Activated B cell treated with CpG ODN at 0.5 μM for 24 hours (primary cell): ENCODE measurements around the gene CHAC1. TPM values are rescaled to one million over a fixed set of nuclear protein-coding genes. Genes with fewer than 3 reads are reported as not detected.

ENCODE experiments used
- ATAC-seq: fragments of 200-7000 bp; cut with Tn5 transposase; one replicate; pipeline ENCODE4 v1.10.0; 2021; ENCODE audit warnings: low read depth, mild to moderate bottlenecking, moderate library complexity
- CTCF ChIA-PET: fragments of 350-600 bp; sonication (Branson Sonifier 250); formaldehyde crosslinking; loops from one replicate; lab custom pipeline; 2021; ENCODE audit warnings: antibody characterized with exemption; lab: Charles Lee
- POLR2A ChIA-PET: fragments of 350-600 bp; sonication (Branson Sonifier 250); formaldehyde crosslinking; loops from one replicate; lab custom pipeline; 2021; ENCODE audit warnings: antibody characterized with exemption; lab: Charles Lee
- DNase-seq: peaks from one replicate; pipeline ENCODE4 v3.0.0; 2022
- H3K27ac Mint-ChIP-seq: one replicate; pipeline ENCODE4 v1.8.0; 2020; ENCODE audit warnings: mixed read lengths
- H3K27me3 Mint-ChIP-seq: one replicate; pipeline ENCODE4 v1.8.0; 2021; ENCODE audit warnings: mixed read lengths
- H3K36me3 Mint-ChIP-seq: one replicate; pipeline ENCODE4 v1.8.0; 2021; ENCODE audit warnings: low read depth, mixed read lengths
- H3K4me1 Mint-ChIP-seq: one replicate; pipeline ENCODE4 v1.8.0; 2021; ENCODE audit warnings: mixed read lengths
- H3K4me3 Mint-ChIP-seq: one replicate; pipeline ENCODE4 v1.8.0; 2020; ENCODE audit warnings: mild to moderate bottlenecking, mixed read lengths
- H3K9me3 Mint-ChIP-seq: one replicate; pipeline ENCODE4 v1.8.0; 2020; ENCODE audit warnings: mixed read lengths
- intact Hi-C: fragments of 100-400 bp; cut with micrococcal nuclease; formaldehyde crosslinking; loops from one replicate; pipeline ENCODE4 v1.15.1; 2024
- total RNA-seq: library from RNA; stranded (reverse); gene quantifications from 2 replicates; pipeline ENCODE4 v1.2.3, GENCODE V29; 2022
- TF ChIP-seq, protein P1 (sequence below): fragments of 200-600 bp; IDR thresholded peaks from one replicate; pipeline ENCODE4 v1.8.0; 2022; ENCODE audit warnings: antibody characterized with exemption, mild to moderate bottlenecking

The CHAC1 gene
- total RNA-seq, 1 donor from 2014 or later = 27.3 TPM

DNA sequence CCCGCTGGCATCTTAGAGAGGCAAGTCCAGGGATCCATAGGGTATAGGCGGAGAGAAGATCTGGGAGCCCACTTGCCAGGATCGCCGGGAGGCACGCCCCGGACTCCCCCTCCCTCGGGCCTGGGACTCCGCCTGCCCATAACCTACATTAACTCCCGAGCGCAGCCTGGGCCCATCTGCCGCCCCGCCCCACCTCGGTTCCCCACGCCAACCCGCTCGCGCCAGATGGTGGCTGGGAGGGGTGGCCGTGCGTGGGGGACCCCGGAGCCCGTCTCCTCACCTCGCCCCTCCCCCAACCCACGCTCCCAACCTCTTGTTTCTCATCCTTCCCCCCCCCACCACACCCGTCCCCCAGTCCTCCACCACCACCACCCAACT, 25.8 kb upstream of the CHAC1 start:
- intact Hi-C loops = no loop called here
- ChIA-PET CTCF (interaction anchor here (0.6 to 4.4 kb wide), 3 partner anchors 14 to 566 kb away, joined by 3 to 29 read pairs (median 3); no protein-coding TSS in a partner anchor), POLR2A (interaction anchor here (0.6 to 2.6 kb wide), 6 partner anchors 14 to 88 kb away, joined by 4 to 9 read pairs (median 6); partner anchors contain the start of gene CHAC1)
- H3K4me1 Mint-ChIP-seq = peaks cover 55% of the 10 kb centered on the region
- H3K36me3 Mint-ChIP-seq = no peaks in the 10 kb centered on the region
- H3K4me3 Mint-ChIP-seq = peak overlapping the region; percentile 64
- TF ChIP-seq, protein P1, sequence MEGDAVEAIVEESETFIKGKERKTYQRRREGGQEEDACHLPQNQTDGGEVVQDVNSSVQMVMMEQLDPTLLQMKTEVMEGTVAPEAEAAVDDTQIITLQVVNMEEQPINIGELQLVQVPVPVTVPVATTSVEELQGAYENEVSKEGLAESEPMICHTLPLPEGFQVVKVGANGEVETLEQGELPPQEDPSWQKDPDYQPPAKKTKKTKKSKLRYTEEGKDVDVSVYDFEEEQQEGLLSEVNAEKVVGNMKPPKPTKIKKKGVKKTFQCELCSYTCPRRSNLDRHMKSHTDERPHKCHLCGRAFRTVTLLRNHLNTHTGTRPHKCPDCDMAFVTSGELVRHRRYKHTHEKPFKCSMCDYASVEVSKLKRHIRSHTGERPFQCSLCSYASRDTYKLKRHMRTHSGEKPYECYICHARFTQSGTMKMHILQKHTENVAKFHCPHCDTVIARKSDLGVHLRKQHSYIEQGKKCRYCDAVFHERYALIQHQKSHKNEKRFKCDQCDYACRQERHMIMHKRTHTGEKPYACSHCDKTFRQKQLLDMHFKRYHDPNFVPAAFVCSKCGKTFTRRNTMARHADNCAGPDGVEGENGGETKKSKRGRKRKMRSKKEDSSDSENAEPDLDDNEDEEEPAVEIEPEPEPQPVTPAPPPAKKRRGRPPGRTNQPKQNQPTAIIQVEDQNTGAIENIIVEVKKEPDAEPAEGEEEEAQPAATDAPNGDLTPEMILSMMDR = no peak
- H3K27ac Mint-ChIP-seq = no peak overlapping the region
- no peak for DNase-seq
- no peaks in the 10 kb centered on the region for H3K9me3 Mint-ChIP-seq
- ATAC-seq = no peak
- peaks cover 51% of the 10 kb centered on the region for H3K27me3 Mint-ChIP-seq

DNA sequence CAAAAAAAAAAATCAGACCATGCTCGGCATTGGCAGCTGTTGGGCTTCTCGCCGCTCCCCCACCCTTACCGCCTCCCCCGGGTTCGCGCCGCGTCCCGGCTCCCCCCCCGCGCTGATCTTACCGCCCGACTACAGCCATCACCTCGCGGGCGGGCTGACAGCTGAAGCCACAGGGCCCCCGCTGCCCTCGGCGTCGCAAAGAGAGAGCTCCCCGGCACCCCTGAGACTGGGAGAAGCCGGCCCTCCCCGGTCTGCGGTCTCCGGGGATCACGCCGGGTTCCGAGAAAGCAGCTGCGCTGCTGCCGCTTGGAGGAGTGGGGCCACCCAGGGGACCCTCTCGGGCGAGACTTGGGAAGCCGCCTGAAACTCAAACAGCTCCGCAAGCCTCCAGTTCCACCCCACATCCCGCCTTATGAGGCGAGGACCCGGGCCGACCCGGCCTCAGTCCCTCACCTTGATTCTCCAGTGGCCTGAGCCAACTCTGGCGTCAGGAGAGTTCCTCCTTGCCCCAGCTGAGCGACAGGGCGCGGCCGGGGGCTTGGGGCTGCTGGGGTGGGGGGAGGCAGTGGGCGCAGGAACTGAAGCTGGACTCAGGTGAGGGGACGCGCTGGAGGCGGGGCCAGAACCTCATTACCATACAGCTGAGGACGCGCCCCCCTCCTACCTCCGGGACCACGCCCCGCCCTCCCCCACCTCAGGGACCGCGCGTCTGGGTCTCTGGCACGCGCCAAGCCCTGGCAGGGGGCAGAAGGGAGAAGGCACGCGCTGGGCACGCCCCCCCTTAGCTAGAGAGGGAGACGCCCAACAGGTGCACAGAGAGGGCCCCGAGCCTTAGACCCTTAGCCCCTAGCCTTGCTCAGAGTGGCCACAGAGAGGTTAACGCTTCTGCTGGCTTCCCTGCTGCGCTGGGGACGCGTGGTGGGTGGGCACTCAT, 25.1 kb upstream of the CHAC1 start:
- H3K27ac Mint-ChIP-seq = no peak overlapping the region
- no peaks in the 10 kb centered on the region for H3K36me3 Mint-ChIP-seq
- peak overlapping the region; percentile 77 for H3K4me3 Mint-ChIP-seq
- ATAC-seq (peak; percentile 18), DNase-seq (no peak)
- TF ChIP-seq, protein P1 = no peak
- H3K9me3 Mint-ChIP-seq = no peaks in the 10 kb centered on the region
- ChIA-PET CTCF (interaction anchor here (0.6 to 4.4 kb wide), 3 partner anchors 13 to 565 kb away, joined by 3 to 29 read pairs (median 3); no protein-coding TSS in a partner anchor), POLR2A (interaction anchor here (0.6 to 2.6 kb wide), 6 partner anchors 13 to 88 kb away, joined by 4 to 9 read pairs (median 6); partner anchors contain the start of gene CHAC1)
- H3K4me1 Mint-ChIP-seq = peaks cover 55% of the 10 kb centered on the region
- peaks cover 51% of the 10 kb centered on the region for H3K27me3 Mint-ChIP-seq
- intact Hi-C loops = loop anchor here (2.0 kb wide), 1 partner anchor 25 kb away; the partner anchor contains the start of gene CHAC1

DNA sequence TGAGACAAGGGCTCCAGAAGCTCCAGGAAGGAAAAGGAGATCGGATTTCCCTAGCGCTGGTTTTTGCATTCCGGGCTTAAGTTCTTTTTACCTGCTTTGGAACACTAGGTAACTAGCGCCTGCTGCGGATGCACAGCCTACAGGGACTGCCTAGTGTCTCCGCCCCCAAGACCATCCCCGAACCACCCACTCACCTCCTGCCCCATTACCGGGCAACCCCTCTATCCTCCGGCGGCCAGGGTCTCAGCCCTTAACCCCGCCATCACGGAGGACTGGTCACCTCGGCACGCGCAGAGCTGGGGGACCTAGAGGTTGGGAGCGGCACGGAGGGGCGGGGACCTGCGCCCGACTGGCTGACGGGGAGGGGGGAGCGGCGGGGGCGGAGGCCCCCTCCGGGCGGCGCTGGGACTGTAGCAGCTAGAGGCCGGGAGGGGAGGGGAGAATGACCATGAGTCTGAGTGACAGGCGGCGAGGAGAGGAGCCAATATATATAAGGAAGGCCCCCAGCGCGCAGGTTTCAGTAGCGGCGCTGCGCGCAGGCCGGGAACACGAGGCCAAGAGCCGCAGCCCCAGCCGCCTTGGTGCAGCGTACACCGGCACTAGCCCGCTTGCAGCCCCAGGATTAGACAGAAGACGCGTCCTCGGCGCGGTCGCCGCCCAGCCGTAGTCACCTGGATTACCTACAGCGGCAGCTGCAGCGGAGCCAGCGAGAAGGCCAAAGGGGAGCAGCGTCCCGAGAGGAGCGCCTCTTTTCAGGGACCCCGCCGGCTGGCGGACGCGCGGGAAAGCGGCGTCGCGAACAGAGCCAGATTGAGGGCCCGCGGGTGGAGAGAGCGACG, 24.2 kb upstream of the CHAC1 start, which contains the start of gene DLL4:
DLL4 (plus strand) TSS at position 520 of the 839 bp plus-strand sequence. CDS start 329 bp downstream, outside the sequence.
- peaks cover 55% of the 10 kb centered on the region for H3K4me1 Mint-ChIP-seq
- no peak within 1 kb of the TSS for H3K27ac Mint-ChIP-seq
- ATAC-seq (peak; percentile 43), DNase-seq (peak; percentile 45)
- intact Hi-C loops = loop anchor here (1.0 to 2.0 kb wide), 2 partner anchors 12 to 24 kb away; partner anchors contain the start of gene CHAC1
- H3K36me3 Mint-ChIP-seq = no peaks in the 10 kb centered on the region
- TF ChIP-seq, protein P1 = no peak
- CTCF ChIA-PET = interaction anchor here (4.4 kb wide), 1 partner anchor 23 kb away, joined by 29 read pairs; no protein-coding TSS in a partner anchor
- POLR2A ChIA-PET = interaction anchor here (0.9 to 2.6 kb wide), 4 partner anchors 12 to 35 kb away, joined by 3 to 9 read pairs (median 7); partner anchors contain the start of genes CHAC1 and VPS18
- H3K9me3 Mint-ChIP-seq = no peaks in the 10 kb centered on the region
- peaks cover 53% of the 10 kb centered on the region for H3K27me3 Mint-ChIP-seq
- peak within 1 kb of the TSS; percentile 77 for H3K4me3 Mint-ChIP-seq

DNA sequence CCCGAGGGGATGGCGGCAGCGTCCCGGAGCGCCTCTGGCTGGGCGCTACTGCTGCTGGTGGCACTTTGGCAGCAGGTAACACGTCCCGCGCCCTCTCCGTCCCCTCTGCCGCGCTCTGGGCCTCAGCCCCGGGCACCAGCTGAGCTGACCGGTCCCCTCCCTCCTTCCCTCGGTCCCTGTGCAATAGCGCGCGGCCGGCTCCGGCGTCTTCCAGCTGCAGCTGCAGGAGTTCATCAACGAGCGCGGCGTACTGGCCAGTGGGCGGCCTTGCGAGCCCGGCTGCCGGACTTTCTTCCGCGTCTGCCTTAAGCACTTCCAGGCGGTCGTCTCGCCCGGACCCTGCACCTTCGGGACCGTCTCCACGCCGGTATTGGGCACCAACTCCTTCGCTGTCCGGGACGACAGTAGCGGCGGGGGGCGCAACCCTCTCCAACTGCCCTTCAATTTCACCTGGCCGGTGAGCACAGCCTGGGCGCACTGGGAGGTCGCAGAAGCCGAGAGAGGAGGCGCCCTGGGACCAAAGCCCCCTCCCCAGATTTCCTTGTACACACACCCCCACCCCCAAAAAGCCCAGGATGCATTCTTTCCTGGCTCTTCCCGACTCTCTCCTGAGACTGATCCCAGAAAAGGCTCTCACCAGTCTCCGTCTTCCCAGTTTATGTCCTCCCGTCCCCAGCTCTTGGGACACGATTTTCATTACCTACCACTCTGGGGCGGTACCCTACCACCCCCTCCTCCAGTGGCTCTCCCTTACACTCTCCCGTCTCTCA, 23.4 kb upstream of the CHAC1 start:
- H3K36me3 Mint-ChIP-seq = no peaks in the 10 kb centered on the region
- peaks cover 52% of the 10 kb centered on the region for H3K27me3 Mint-ChIP-seq
- DNase-seq (no peak), ATAC-seq (no peak)
- H3K4me1 Mint-ChIP-seq = peaks cover 55% of the 10 kb centered on the region
- H3K4me3 Mint-ChIP-seq = peak overlapping the region; percentile 77
- intact Hi-C loops = loop anchor here (1.0 to 2.0 kb wide), 2 partner anchors 11 to 23 kb away; partner anchors contain the start of gene CHAC1
- H3K9me3 Mint-ChIP-seq = no peaks in the 10 kb centered on the region
- TF ChIP-seq, protein P1 = no peak
- CTCF ChIA-PET = interaction anchor here (0.6 to 4.4 kb wide), 5 partner anchors 12 to 73 kb away, joined by 3 to 29 read pairs (median 3); no protein-coding TSS in a partner anchor
- H3K27ac Mint-ChIP-seq = no peak overlapping the region
- POLR2A ChIA-PET = interaction anchor here (0.5 to 1.5 kb wide), 9 partner anchors 11 to 598 kb away, joined by 3 to 10 read pairs (median 5); partner anchors contain the start of genes CHAC1 and VPS18
